Upper lobe of left lung (tissue), 6 donors: ENCODE measurements around the gene P2RX1. TPM values are rescaled to one million over a fixed set of nuclear protein-coding genes. Genes with fewer than 3 reads are reported as not detected.

Experiments used
- ATAC-seq, 2 donors: fragments of 200-7000 bp; cut with Tn5 transposase; one replicate each; pipeline ENCODE4 v1.9.1; 2022; ENCODE audit warnings: mild to moderate bottlenecking in 2 of 2, moderate library complexity in 2 of 2; ENCODE audit not compliant: low FRiP score in 2 of 2
- DNase-seq, 2 donors: peaks; one replicate each; pipeline ENCODE4 v3.0.0-alpha.2; 2019 to 2020
- H3K27ac ChIP-seq, 4 donors: fragments of 200-600 bp; sonication (generic); one replicate each; pipeline ENCODE4 v1.5.1; 2016 to 2019
- H3K27me3 ChIP-seq, 4 donors: fragments of 200-600 bp; sonication (generic); one replicate each; pipeline ENCODE4 v1.5.1; 2017 to 2019
- H3K36me3 ChIP-seq, 4 donors: fragments of 200-600 bp; sonication (generic); one replicate each; pipeline ENCODE4 v1.5.1; 2016 to 2019
- H3K4me1 ChIP-seq, 4 donors: fragments of 200-600 bp; sonication (generic); one replicate each; pipeline ENCODE4 v1.5.1; 2018 to 2019
- H3K4me3 ChIP-seq, 4 donors: fragments of 200-600 bp; sonication (generic); one replicate each; pipeline ENCODE4 v1.5.1; 2017 to 2019; ENCODE audit warnings: mild to moderate bottlenecking in 2 of 4, moderate library complexity in 1 of 4
- H3K9me3 ChIP-seq, 4 donors: fragments of 200-600 bp; sonication (generic); one replicate each; pipeline ENCODE4 v1.5.1; 2018 to 2019
- CTCF ChIP-seq, 6 experiments: fragments of 450-650 bp in 4 of 6; fragments of 200-600 bp in 2 of 6; sonication (generic) in 2 of 6; IDR thresholded peaks; one replicate each; pipeline ENCODE4 v1.5.1; 2016 to 2019; ENCODE audit warnings: antibody characterized with exemption in 6 of 6
- EP300 ChIP-seq, 4 donors: sonication (generic); formaldehyde crosslinking; IDR thresholded peaks; one replicate each; pipeline ENCODE4 v1.5.1; 2017; ENCODE audit warnings: antibody characterized with exemption in 4 of 4, control low read depth in 2 of 4
- POLR2A ChIP-seq, 4 donors: fragments of 450-650 bp; IDR thresholded peaks; one replicate each; pipeline ENCODE4 v1.5.1; 2016 to 2017; ENCODE audit warnings: antibody characterized with exemption in 4 of 4, mild to moderate bottlenecking in 2 of 4
- POLR2AphosphoS5 ChIP-seq, 2 donors: sonication (generic); formaldehyde crosslinking; IDR thresholded peaks; one replicate each; pipeline ENCODE4 v1.5.1; 2017; ENCODE audit warnings: antibody characterized with exemption in 2 of 2
- WGBS, 2 donors: methylation state at CpG; one replicate each; pipeline ENCODE4 v1.1.5; 2017 to 2018; 5-methylcytosine and 5-hydroxymethylcytosine counted together
- total RNA-seq, 6 donors: library from RNA; depleted of rRNA in 4 of 6; stranded (reverse); fragments of >200 nt in 4 of 6; gene quantifications; one replicate each; pipeline versions ENCODE4 v1.1.0 to v1.2.1, GENCODE V29; 2016 to 2021
- donor health status: DM: no; HTN: no; CAD: no; lungs with moderate emphysema.
- donor health status: DM: no; HTN: yes; CAD: no; lungs with severe emphysema.

The P2RX1 gene
- total RNA-seq, 6 donors from 2014 or later: 3.7 to 29.9 (median 9.4) TPM

- ATAC-seq (no peak), DNase-seq (peak in 1 of 2 donors; percentile 50)
- Histone ChIP-seq H3K4me3 (no peak overlapping the region), H3K27me3 (peaks cover 0 to 3% (median 0%) of the 10 kb centered on the region in 4 donors), H3K27ac (peak overlapping the region in 3 of 4 donors; percentile 27 to 86 (median 30)), H3K9me3 (no peaks in the 10 kb centered on the region), H3K4me1 (peaks cover 40 to 47% (median 43%) of the 10 kb centered on the region in 4 donors), H3K36me3 (no peaks in the 10 kb centered on the region)
- TF ChIP-seq EP300 (IDR thresholded peaks at IDR 0.05) (no peak), CTCF (IDR thresholded peaks at IDR 0.05) (no peak), POLR2A (IDR thresholded peaks at IDR 0.05) (no peak), POLR2AphosphoS5 (IDR thresholded peaks at IDR 0.05) (no peak)
- WGBS, 2 donors: 59 to 66% methylated on average over 14 to 15 of the region's 15 CpGs
These were observed 19.9 kb downstream of the P2RX1 start for GRCh38 chr17:3896108-3896967.

GRCh38 chr17:3895354-3895753, 20.9 kb downstream of the P2RX1 start:
- 87 to 92% methylated on average over 3 of the region's 3 CpGs for WGBS, 2 donors
- TF ChIP-seq POLR2AphosphoS5 (IDR thresholded peaks at IDR 0.05): no peak
- TF ChIP-seq EP300 (IDR thresholded peaks at IDR 0.05): no peak
- TF ChIP-seq POLR2A (IDR thresholded peaks at IDR 0.05): no peak
- no peak for TF ChIP-seq CTCF (IDR thresholded peaks at IDR 0.05)

GRCh38 chr17:3894911-3895343, 21.3 kb downstream of the P2RX1 start:
- WGBS, 2 donors: 2 to 13% methylated on average over 2 of the region's 2 CpGs
- ATAC-seq: peak in 1 of 2 donors; percentile 17
- TF ChIP-seq POLR2A (IDR thresholded peaks at IDR 0.05): peak in 1 of 4 donors; percentile 26
- no peak for TF ChIP-seq CTCF (IDR thresholded peaks at IDR 0.05)
- TF ChIP-seq POLR2AphosphoS5 (IDR thresholded peaks at IDR 0.05): peak; percentile 53 to 80
- TF ChIP-seq EP300 (IDR thresholded peaks at IDR 0.05): peak in 1 of 4 donors; percentile 74
- H3K36me3 ChIP-seq: no peaks in the 10 kb centered on the region
- peaks cover 0 to 3% (median 0%) of the 10 kb centered on the region in 4 donors for H3K27me3 ChIP-seq
- DNase-seq: peak in 1 of 2 donors; percentile 85
- H3K9me3 ChIP-seq: no peaks in the 10 kb centered on the region
- no peak overlapping the region for H3K4me3 ChIP-seq
- peak overlapping the region; percentile 52 to 90 (median 80) for H3K27ac ChIP-seq
- H3K4me1 ChIP-seq: peaks cover 50 to 61% (median 56%) of the 10 kb centered on the region in 4 donors

More at GRCh38 chr17:3895354-3895753, 20.9 kb downstream of the P2RX1 start:
- Histone ChIP-seq H3K27me3 (peaks cover 0 to 3% (median 0%) of the 10 kb centered on the region in 4 donors), H3K4me3 (no peak overlapping the region), H3K27ac (peak overlapping the region; percentile 52 to 90 (median 80)), H3K4me1 (peaks cover 46 to 57% (median 52%) of the 10 kb centered on the region in 4 donors), H3K36me3 (no peaks in the 10 kb centered on the region), H3K9me3 (no peaks in the 10 kb centered on the region)
- no peak for DNase-seq
- ATAC-seq: no peak

- TF ChIP-seq POLR2A (IDR thresholded peaks at IDR 0.05) (no peak), CTCF (IDR thresholded peaks at IDR 0.05) (no peak), EP300 (IDR thresholded peaks at IDR 0.05) (no peak), POLR2AphosphoS5 (IDR thresholded peaks at IDR 0.05) (no peak)
- H3K9me3 ChIP-seq: no peaks in the 10 kb centered on the region
- peaks cover 52 to 65% (median 59%) of the 10 kb centered on the region in 4 donors for H3K4me1 ChIP-seq
- 59% methylated on average over 5 of the region's 5 CpGs for WGBS, 2 donors
- no peak overlapping the region for H3K4me3 ChIP-seq
- H3K27ac ChIP-seq: peak overlapping the region; percentile 52 to 90 (median 80)
- no peak for ATAC-seq
- no peaks in the 10 kb centered on the region for H3K36me3 ChIP-seq
- peaks cover 0 to 3% (median 0%) of the 10 kb centered on the region in 4 donors for H3K27me3 ChIP-seq
- DNase-seq: no peak
These were observed 22.1 kb downstream of the P2RX1 start for GRCh38 chr17:3894188-3894587.
